K562 (cell line): ENCODE data around the gene NAA80. TPM values are rescaled to one million over a fixed set of nuclear protein-coding genes. Genes with fewer than 3 reads are reported as not detected.

Experiments used
- ARID1B ChIP-seq: fragments of 450-650 bp; IDR thresholded peaks from 2 replicates; pipeline ENCODE4 v1.6.1; 2016; ENCODE audit warnings: antibody characterized with exemption, mild to moderate bottlenecking, inconsistent platforms
- CBFA2T3 ChIP-seq: fragments of 450-650 bp; IDR thresholded peaks from 2 replicates; pipeline ENCODE4 v1.6.1; 2017
- CREM ChIP-seq: IDR thresholded peaks from 2 replicates; pipeline ENCODE4 v1.6.1; 2014; ENCODE audit warnings: antibody characterized with exemption, low read depth
- CTBP1 ChIP-seq: fragments of 450-650 bp; IDR thresholded peaks from 2 replicates; pipeline ENCODE4 v1.6.1; 2016; ENCODE audit warnings: borderline replicate concordance
- ETS2 ChIP-seq: IDR thresholded peaks from 2 replicates; pipeline ENCODE4 v1.6.1; 2016; ENCODE audit warnings: borderline replicate concordance, missing genetic modification characterization, mild to moderate bottlenecking, moderate library complexity, missing compliant biosample characterization; ENCODE audit not compliant: poor library complexity, severe bottlenecking
- MCM2 ChIP-seq: fragments of 450-650 bp; IDR thresholded peaks from 2 replicates; pipeline ENCODE4 v1.6.1; 2017; ENCODE audit warnings: low read depth, mild to moderate bottlenecking
- NEUROD1 ChIP-seq: fragments of 150-350 bp; IDR thresholded peaks from 2 replicates; pipeline ENCODE4 v1.6.1; 2014; ENCODE audit warnings: borderline replicate concordance, low read length, low read depth; ENCODE audit not compliant: partially characterized antibody
- RBFOX2 ChIP-seq: fragments of 200-400 bp; formaldehyde crosslinking; IDR thresholded peaks from 2 replicates; pipeline ENCODE4 v1.6.1; 2017; ENCODE audit warnings: low read depth, mild to moderate bottlenecking, low read length, moderate library complexity
- RBM22 ChIP-seq: fragments of 200-400 bp; formaldehyde crosslinking; IDR thresholded peaks from 2 replicates; pipeline ENCODE4 v1.6.1; 2018; ENCODE audit warnings: low read length, low read depth; ENCODE audit not compliant: poor library complexity, severe bottlenecking
- SP2 ChIP-seq: IDR thresholded peaks from 2 replicates; pipeline ENCODE4 v1.6.1; 2011; ENCODE audit warnings: mild to moderate bottlenecking, low read depth, low read length, moderate library complexity; ENCODE audit not compliant: poor library complexity, severe bottlenecking; ENCODE audit errors: extremely low read depth
- TAF9B ChIP-seq: fragments of 450-650 bp; IDR thresholded peaks from 2 replicates; pipeline ENCODE4 v1.6.1; 2018; ENCODE audit warnings: mild to moderate bottlenecking; ENCODE audit not compliant: partially characterized antibody
- TBP ChIP-seq: optimal IDR thresholded peaks from 2 replicates; pipeline ENCODE3; 2011; ENCODE audit warnings: low read depth, low read length, improper control_type of control experiment
- ZFP91 ChIP-seq: sonication (generic); formaldehyde crosslinking; IDR thresholded peaks from 2 replicates; pipeline ENCODE4 v1.8.0; 2022; ENCODE audit warnings: mild to moderate bottlenecking, missing genetic modification reagents
- ZNF146 ChIP-seq: IDR thresholded peaks from one replicate; pipeline ENCODE4 v1.6.1; 2018; ENCODE audit warnings: missing compliant biosample characterization; ENCODE audit not compliant: unreplicated experiment
- ZNF165 ChIP-seq: fragments of 250-450 bp; sonication (Bioruptor Pico); IDR thresholded peaks from 2 replicates; pipeline ENCODE4 v1.4.0; 2020; ENCODE audit warnings: borderline replicate concordance
- ZNF695 ChIP-seq: fragments of 450-650 bp; formaldehyde crosslinking; IDR thresholded peaks from 2 replicates; pipeline ENCODE4 v1.4.0; 2020; ENCODE audit warnings: mild to moderate bottlenecking, moderate library complexity
- polyA plus RNA-seq, 8 experiments: library from polyadenylated mRNA; depleted of rRNA in 4 of 8; stranded (reverse) in 5 of 8; unstranded in 3 of 8; fragments of >200 nt; fragmentation: Nextera tagmentation in 2 of 8; fragmentation: Illumina TruSeq in 1 of 8; extraction: Ambion mirVana in 2 of 8; extraction: Trizol in 1 of 8; gene quantifications; 2 replicates each; pipeline versions ENCODE4 v1.2.1 to v1.2.3, GENCODE V29; 2011 to 2014; ENCODE audit warnings: inconsistent platforms in 1 of 8, missing spikeins in 1 of 8
- total RNA-seq, 7 experiments: library from RNA; depleted of rRNA in 6 of 7; stranded (reverse); fragments of >200 nt in 6 of 7; fragmentation: Illumina TruSeq in 2 of 7; extraction: Trizol in 2 of 7; gene quantifications; 2 replicates each; pipeline versions ENCODE4 v1.2.1 to v1.2.3, GENCODE V29; 2011 to 2021; ENCODE audit warnings: low replicate concordance in 1 of 7
- TF ChIP-seq, protein P1 (sequence below): fragments of 250-450 bp; sonication (Bioruptor Pico); IDR thresholded peaks from 2 replicates; pipeline ENCODE4 v1.5.1; 2021; ENCODE audit warnings: mild to moderate bottlenecking
- TF ChIP-seq, protein P2 (sequence below): sonication (generic); formaldehyde crosslinking; IDR thresholded peaks from 2 replicates; pipeline ENCODE4 v1.8.0; 2022; ENCODE audit warnings: missing genetic modification reagents, mild to moderate bottlenecking, moderate library complexity, borderline replicate concordance

Gene NAA80
- total and polyA plus RNA-seq, 9 of the 15 experiments (the other 6 are each of a cell fraction or from before 2014, with no cell fraction given): 0.82 to 24.0 (median 8.6) TPM

- TF ChIP-seq, protein P1, sequence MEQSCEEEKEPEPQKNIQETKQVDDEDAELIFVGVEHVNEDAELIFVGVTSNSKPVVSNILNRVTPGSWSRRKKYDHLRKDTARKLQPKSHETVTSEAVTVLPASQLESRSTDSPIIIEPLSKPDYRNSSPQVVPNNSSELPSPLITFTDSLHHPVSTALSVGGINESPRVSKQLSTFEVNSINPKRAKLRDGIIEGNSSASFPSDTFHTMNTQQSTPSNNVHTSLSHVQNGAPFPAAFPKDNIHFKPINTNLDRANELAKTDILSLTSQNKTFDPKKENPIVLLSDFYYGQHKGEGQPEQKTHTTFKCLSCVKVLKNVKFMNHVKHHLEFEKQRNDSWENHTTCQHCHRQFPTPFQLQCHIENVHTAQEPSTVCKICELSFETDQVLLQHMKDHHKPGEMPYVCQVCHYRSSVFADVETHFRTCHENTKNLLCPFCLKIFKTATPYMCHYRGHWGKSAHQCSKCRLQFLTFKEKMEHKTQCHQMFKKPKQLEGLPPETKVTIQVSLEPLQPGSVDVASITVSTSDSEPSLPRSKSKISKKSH (CRISPR knock-in tag): no peak
- no peak for TF ChIP-seq TAF9B
- no peak for TF ChIP-seq ZNF695
- TF ChIP-seq CREM: peak; percentile 44; the same call in 1 of the 2 replicates
- peak; percentile 9 for TF ChIP-seq TBP
- TF ChIP-seq SP2: no peak
- no peak for TF ChIP-seq RBM22
- no peak for TF ChIP-seq ETS2 (tag)
- TF ChIP-seq CTBP1: peak; percentile 38; the same call in 1 of the 2 replicates
- TF ChIP-seq, protein P2, sequence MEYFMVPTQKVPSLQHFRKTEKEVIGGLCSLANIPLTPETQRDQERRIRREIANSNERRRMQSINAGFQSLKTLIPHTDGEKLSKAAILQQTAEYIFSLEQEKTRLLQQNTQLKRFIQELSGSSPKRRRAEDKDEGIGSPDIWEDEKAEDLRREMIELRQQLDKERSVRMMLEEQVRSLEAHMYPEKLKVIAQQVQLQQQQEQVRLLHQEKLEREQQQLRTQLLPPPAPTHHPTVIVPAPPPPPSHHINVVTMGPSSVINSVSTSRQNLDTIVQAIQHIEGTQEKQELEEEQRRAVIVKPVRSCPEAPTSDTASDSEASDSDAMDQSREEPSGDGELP (CRISPR knock-in tag): peak; percentile 67; the same call in 1 of the 2 replicates
- TF ChIP-seq ZFP91 (CRISPR knock-in tag): 0 out of 2 replicates have a peak, but pooled peaks have one; percentile 27
- TF ChIP-seq ZNF165 (CRISPR knock-in tag): no peak
- no peak for TF ChIP-seq MCM2
- TF ChIP-seq ARID1B: peak; percentile 44
- peak; percentile 9; the same call in 1 of the 2 replicates for TF ChIP-seq CBFA2T3
- TF ChIP-seq NEUROD1: no peak
- TF ChIP-seq ZNF146: no peak
- no peak; the same call in 1 of the 2 replicates for TF ChIP-seq RBFOX2
Measured at GRCh38 chr3:50316657-50317242, 17.5 kb upstream of the NAA80 start (continued).
